ENCODE results near the gene CDC73. TPM values are rescaled to one million over a fixed set of nuclear protein-coding genes. Genes with fewer than 3 reads are reported as not detected.
A peak's percentile ranks its signal among the peaks of the same experiment; 100 is the strongest.

CDC73 gene
- total RNA-seq, 1 experiment from 2014 or later: 10.0 TPM

GRCh38 chr1:193113258-193113991, 8.4 kb upstream of the CDC73 start:
- CTCF ChIA-PET: no interaction called here
- no peak overlapping the region for H3K27ac ChIP-seq (ENCODE audit: low read length)

GRCh38 chr1:193113992-193114332, 7.9 kb upstream of the CDC73 start:
- CTCF ChIA-PET: no interaction called here
- TF ChIP-seq EZH2 (IDR thresholded peaks at IDR 0.05; ENCODE audit: low read length, unreplicated experiment): no peak
- no peak for TF ChIP-seq CTCF (conservative IDR thresholded peaks at IDR 0.05; ENCODE audit: low read depth, low read length)
- no peak for TF ChIP-seq EZH2phosphoT487 (IDR thresholded peaks at IDR 0.05; ENCODE audit: borderline replicate concordance, low read length)
- no peak overlapping the region for H3K4me2 ChIP-seq (ENCODE audit: low read length)
- DNase-seq: no peak
- H3K27ac ChIP-seq (ENCODE audit: low read length): peak overlapping the region; percentile 87
- intact Hi-C loops (cut with micrococcal nuclease): loop anchor here (10.0 kb wide), 1 partner anchor 639 kb away; no protein-coding TSS in a partner anchor
- peaks cover 44% of the 10 kb centered on the region for H3K4me1 ChIP-seq (ENCODE audit: insufficient read depth, low read length)
- POLR2A ChIA-PET (ENCODE audit: unreplicated experiment): no interaction called here
- H3F3A ChIP-seq (ENCODE audit: low read length, unreplicated experiment): peaks cover 3% of the 10 kb centered on the region
- H4K20me1 ChIP-seq (ENCODE audit: low read length): no peaks in the 10 kb centered on the region
- BruUV-seq (replicated peaks): no TSS peak
- no peak overlapping the region for H3K9ac ChIP-seq (ENCODE audit: low read length)
- H3K27me3 ChIP-seq (ENCODE audit: low read length): no peaks in the 10 kb centered on the region
- no peaks in the 10 kb centered on the region for H3K36me3 ChIP-seq (ENCODE audit: low read depth, low read length)
- H3K9me3 ChIP-seq (ENCODE audit: low read length): no peaks in the 10 kb centered on the region
- no peak for ATAC-seq
- no peaks in the 10 kb centered on the region for H3K79me2 ChIP-seq (ENCODE audit: low read length)
- H3K4me3 ChIP-seq (ENCODE audit: low read length): no peak overlapping the region
- no peak overlapping the region for H2AFZ ChIP-seq (ENCODE audit: low read length)
- no peaks in the 10 kb centered on the region for H3K9me2 ChIP-seq (replicated peaks; ENCODE audit: low read length)

More at GRCh38 chr1:193113258-193113991, 8.4 kb upstream of the CDC73 start:
- Histone ChIP-seq H3K27me3 (ENCODE audit: low read length) (no peaks in the 10 kb centered on the region), H3K4me3 (ENCODE audit: low read length) (no peak overlapping the region), H3K4me2 (ENCODE audit: low read length) (no peak overlapping the region), H3K36me3 (ENCODE audit: low read depth, low read length) (no peaks in the 10 kb centered on the region), H3K79me2 (ENCODE audit: low read length) (no peaks in the 10 kb centered on the region), H4K20me1 (ENCODE audit: low read length) (no peaks in the 10 kb centered on the region), H3K9me2 (replicated peaks; ENCODE audit: low read length) (no peaks in the 10 kb centered on the region), H3K9ac (ENCODE audit: low read length) (no peak overlapping the region), H3K4me1 (ENCODE audit: insufficient read depth, low read length) (peaks cover 44% of the 10 kb centered on the region), H2AFZ (ENCODE audit: low read length) (no peak overlapping the region), H3F3A (ENCODE audit: low read length, unreplicated experiment) (peaks cover 3% of the 10 kb centered on the region), H3K9me3 (ENCODE audit: low read length) (no peaks in the 10 kb centered on the region)
- TF ChIP-seq EZH2 (IDR thresholded peaks at IDR 0.05; ENCODE audit: low read length, unreplicated experiment) (no peak), EZH2phosphoT487 (IDR thresholded peaks at IDR 0.05; ENCODE audit: borderline replicate concordance, low read length) (no peak), CTCF (conservative IDR thresholded peaks at IDR 0.05; ENCODE audit: low read depth, low read length) (no peak)
- POLR2A ChIA-PET (ENCODE audit: unreplicated experiment): interaction anchor here (0.6 kb wide), 1 partner anchor 306 kb away, joined by 3 read pairs; no protein-coding TSS in a partner anchor
- intact Hi-C loops (cut with micrococcal nuclease): loop anchor here (10.0 kb wide), 1 partner anchor 639 kb away; no protein-coding TSS in a partner anchor
- DNase-seq (no peak), ATAC-seq (no peak)
- BruUV-seq (replicated peaks): no TSS peak

- no TSS peak for BruUV-seq (replicated peaks)
- CTCF ChIA-PET: no interaction called here
- intact Hi-C loops (cut with micrococcal nuclease): loop anchor here (1.0 to 10.0 kb wide), 2 partner anchors 9 to 640 kb away; partner anchors contain the start of gene GLRX2
- Histone ChIP-seq H3K79me2 (ENCODE audit: low read length) (no peaks in the 10 kb centered on the region), H4K20me1 (ENCODE audit: low read length) (no peaks in the 10 kb centered on the region), H3K9ac (ENCODE audit: low read length) (peak overlapping the region; percentile 52; the same call in 1 of the 2 replicates), H3K36me3 (ENCODE audit: low read depth, low read length) (no peaks in the 10 kb centered on the region), H3K4me3 (ENCODE audit: low read length) (peak overlapping the region; percentile 19; the same call in 1 of the 2 replicates), H3K9me3 (ENCODE audit: low read length) (no peaks in the 10 kb centered on the region), H3F3A (ENCODE audit: low read length, unreplicated experiment) (peaks cover 3% of the 10 kb centered on the region), H3K4me2 (ENCODE audit: low read length) (peak overlapping the region; percentile 77), H3K4me1 (ENCODE audit: insufficient read depth, low read length) (peaks cover 44% of the 10 kb centered on the region), H3K27ac (ENCODE audit: low read length) (peak overlapping the region; percentile 87), H3K27me3 (ENCODE audit: low read length) (no peaks in the 10 kb centered on the region), H2AFZ (ENCODE audit: low read length) (no peak overlapping the region), H3K9me2 (replicated peaks; ENCODE audit: low read length) (no peaks in the 10 kb centered on the region)
- DNase-seq (peak; percentile 64), ATAC-seq (peak; percentile 34)
- POLR2A ChIA-PET (ENCODE audit: unreplicated experiment): no interaction called here
- TF ChIP-seq CTCF (conservative IDR thresholded peaks at IDR 0.05; ENCODE audit: low read depth, low read length): no peak
- TF ChIP-seq EZH2phosphoT487 (IDR thresholded peaks at IDR 0.05; ENCODE audit: borderline replicate concordance, low read length): no peak
- TF ChIP-seq EZH2 (IDR thresholded peaks at IDR 0.05; ENCODE audit: low read length, unreplicated experiment): no peak
These were observed 7.2 kb upstream of the CDC73 start for GRCh38 chr1:193114485-193115095.

Data from PC-3 (cell line).